ENCODE measurements around the gene TOR1B. TPM values are rescaled to one million over a fixed set of nuclear protein-coding genes. Genes with fewer than 3 reads are reported as not detected.

TOR1B gene
- total RNA-seq, 1 experiment from 2014 or later: 18.8 TPM

DNA sequence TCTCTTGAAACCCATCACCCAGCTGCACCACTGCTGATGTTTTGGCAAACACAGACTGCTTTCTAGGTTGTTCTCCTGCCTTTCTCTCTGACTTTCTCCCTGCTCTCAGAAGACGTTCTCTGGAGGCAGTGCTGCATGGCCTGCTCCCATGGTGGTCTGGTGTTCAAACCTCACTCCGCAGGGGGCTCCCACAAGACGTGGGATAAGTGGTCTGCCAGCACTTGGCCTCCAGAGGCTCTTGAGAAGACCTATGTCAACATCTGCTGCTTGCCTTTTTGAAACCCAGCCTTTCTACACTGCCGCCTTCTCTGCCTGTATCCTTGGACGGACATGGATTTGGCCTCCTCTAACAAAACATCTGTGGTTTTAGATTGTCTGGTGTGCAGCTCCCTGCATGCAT, 48.8 kb downstream of the TOR1B start (continued):
- TF ChIP-seq, protein P1, sequence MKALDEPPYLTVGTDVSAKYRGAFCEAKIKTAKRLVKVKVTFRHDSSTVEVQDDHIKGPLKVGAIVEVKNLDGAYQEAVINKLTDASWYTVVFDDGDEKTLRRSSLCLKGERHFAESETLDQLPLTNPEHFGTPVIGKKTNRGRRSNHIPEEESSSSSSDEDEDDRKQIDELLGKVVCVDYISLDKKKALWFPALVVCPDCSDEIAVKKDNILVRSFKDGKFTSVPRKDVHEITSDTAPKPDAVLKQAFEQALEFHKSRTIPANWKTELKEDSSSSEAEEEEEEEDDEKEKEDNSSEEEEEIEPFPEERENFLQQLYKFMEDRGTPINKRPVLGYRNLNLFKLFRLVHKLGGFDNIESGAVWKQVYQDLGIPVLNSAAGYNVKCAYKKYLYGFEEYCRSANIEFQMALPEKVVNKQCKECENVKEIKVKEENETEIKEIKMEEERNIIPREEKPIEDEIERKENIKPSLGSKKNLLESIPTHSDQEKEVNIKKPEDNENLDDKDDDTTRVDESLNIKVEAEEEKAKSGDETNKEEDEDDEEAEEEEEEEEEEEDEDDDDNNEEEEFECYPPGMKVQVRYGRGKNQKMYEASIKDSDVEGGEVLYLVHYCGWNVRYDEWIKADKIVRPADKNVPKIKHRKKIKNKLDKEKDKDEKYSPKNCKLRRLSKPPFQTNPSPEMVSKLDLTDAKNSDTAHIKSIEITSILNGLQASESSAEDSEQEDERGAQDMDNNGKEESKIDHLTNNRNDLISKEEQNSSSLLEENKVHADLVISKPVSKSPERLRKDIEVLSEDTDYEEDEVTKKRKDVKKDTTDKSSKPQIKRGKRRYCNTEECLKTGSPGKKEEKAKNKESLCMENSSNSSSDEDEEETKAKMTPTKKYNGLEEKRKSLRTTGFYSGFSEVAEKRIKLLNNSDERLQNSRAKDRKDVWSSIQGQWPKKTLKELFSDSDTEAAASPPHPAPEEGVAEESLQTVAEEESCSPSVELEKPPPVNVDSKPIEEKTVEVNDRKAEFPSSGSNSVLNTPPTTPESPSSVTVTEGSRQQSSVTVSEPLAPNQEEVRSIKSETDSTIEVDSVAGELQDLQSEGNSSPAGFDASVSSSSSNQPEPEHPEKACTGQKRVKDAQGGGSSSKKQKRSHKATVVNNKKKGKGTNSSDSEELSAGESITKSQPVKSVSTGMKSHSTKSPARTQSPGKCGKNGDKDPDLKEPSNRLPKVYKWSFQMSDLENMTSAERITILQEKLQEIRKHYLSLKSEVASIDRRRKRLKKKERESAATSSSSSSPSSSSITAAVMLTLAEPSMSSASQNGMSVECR (CRISPR knock-in tag; IDR thresholded peaks at IDR 0.05; ENCODE audit: borderline replicate concordance): no peak

DNA sequence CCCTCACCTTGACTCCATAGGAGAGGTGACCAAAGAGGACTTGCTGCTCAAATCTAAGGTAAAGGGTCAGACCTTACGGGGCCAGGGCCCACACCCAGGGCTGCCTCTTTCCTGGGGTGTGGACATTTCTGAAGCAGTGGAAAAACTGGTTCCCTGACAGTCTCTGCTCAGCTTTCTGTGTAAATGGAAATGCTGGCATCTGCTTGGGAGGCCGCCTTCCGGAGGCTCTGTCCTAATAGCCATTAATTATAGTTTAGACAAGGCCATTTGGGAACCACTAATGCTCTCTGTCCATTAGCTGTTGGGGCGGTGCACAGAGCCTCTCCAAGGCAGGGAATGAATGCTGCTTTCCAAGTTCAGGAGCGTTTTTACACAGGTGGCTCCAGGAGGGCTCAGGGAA, 49.6 kb downstream of the TOR1B start:
- peaks cover 24% of the 10 kb centered on the region for H3K36me3 Mint-ChIP-seq
- no peak overlapping the region for H3K27ac Mint-ChIP-seq
- H3K4me3 Mint-ChIP-seq: no peak overlapping the region
- H3K4me1 Mint-ChIP-seq: no peaks in the 10 kb centered on the region
- TF ChIP-seq ESRRA (CRISPR knock-in tag; IDR thresholded peaks at IDR 0.05; ENCODE audit: borderline replicate concordance): no peak
- TF ChIP-seq ZNF416 (CRISPR knock-in tag; IDR thresholded peaks at IDR 0.05): no peak
- no peak for TF ChIP-seq FOXJ3 (CRISPR knock-in tag; IDR thresholded peaks at IDR 0.05; ENCODE audit: borderline replicate concordance)
- no peaks in the 10 kb centered on the region for H3K27me3 Mint-ChIP-seq (ENCODE audit: low read depth)
- DNase-seq (ENCODE audit: low spot score) (no peak), ATAC-seq (no peak)
- H3K9me3 Mint-ChIP-seq: no peaks in the 10 kb centered on the region
- POLR2A ChIA-PET: no interaction called here
- CTCF ChIA-PET: no interaction called here

DNA sequence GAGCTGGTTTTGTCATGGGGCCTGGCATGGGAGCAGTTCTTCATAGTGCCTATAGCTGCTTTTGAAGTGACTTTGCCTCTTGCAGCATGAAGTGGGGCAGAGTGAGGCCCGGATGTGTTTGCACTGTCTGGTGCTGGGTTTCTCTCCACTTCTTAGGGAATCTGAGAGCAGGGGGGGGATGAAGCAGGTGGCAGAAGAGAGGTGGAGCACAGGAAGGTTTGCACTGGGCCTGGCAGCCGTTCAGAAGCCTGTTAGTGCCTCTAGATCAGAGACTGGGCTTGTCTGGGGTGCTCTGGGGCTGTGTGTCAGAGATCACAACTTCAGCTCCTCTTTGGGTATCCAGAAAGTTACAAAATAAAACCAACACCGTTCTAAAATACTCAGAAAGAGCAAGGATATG, 50.6 kb downstream of the TOR1B start:
- no peak for DNase-seq (ENCODE audit: low spot score)
- no peaks in the 10 kb centered on the region for H3K9me3 Mint-ChIP-seq
- ATAC-seq: no peak
- H3K4me3 Mint-ChIP-seq: no peak overlapping the region
- TF ChIP-seq, protein P2, sequence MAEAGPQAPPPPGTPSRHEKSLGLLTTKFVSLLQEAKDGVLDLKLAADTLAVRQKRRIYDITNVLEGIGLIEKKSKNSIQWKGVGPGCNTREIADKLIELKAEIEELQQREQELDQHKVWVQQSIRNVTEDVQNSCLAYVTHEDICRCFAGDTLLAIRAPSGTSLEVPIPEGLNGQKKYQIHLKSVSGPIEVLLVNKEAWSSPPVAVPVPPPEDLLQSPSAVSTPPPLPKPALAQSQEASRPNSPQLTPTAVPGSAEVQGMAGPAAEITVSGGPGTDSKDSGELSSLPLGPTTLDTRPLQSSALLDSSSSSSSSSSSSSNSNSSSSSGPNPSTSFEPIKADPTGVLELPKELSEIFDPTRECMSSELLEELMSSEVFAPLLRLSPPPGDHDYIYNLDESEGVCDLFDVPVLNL (CRISPR knock-in tag; IDR thresholded peaks at IDR 0.05; ENCODE audit: borderline replicate concordance, low read depth): no peak
- TF ChIP-seq, protein P3, sequence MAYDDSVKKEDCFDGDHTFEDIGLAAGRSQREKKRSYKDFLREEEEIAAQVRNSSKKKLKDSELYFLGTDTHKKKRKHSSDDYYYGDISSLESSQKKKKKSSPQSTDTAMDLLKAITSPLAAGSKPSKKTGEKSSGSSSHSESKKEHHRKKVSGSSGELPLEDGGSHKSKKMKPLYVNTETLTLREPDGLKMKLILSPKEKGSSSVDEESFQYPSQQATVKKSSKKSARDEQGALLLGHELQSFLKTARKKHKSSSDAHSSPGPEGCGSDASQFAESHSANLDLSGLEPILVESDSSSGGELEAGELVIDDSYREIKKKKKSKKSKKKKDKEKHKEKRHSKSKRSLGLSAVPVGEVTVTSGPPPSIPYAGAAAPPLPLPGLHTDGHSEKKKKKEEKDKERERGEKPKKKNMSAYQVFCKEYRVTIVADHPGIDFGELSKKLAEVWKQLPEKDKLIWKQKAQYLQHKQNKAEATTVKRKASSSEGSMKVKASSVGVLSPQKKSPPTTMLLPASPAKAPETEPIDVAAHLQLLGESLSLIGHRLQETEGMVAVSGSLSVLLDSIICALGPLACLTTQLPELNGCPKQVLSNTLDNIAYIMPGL (CRISPR knock-in tag; IDR thresholded peaks at IDR 0.05): no peak
- no peak for TF ChIP-seq TCF7 (CRISPR knock-in tag; IDR thresholded peaks at IDR 0.05; ENCODE audit: low read depth)
- TF ChIP-seq ZNF121 (CRISPR knock-in tag; IDR thresholded peaks at IDR 0.05): no peak
- TF ChIP-seq, protein P4, sequence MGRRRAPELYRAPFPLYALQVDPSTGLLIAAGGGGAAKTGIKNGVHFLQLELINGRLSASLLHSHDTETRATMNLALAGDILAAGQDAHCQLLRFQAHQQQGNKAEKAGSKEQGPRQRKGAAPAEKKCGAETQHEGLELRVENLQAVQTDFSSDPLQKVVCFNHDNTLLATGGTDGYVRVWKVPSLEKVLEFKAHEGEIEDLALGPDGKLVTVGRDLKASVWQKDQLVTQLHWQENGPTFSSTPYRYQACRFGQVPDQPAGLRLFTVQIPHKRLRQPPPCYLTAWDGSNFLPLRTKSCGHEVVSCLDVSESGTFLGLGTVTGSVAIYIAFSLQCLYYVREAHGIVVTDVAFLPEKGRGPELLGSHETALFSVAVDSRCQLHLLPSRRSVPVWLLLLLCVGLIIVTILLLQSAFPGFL (CRISPR knock-in tag; IDR thresholded peaks at IDR 0.05; ENCODE audit: borderline replicate concordance): no peak
- TF ChIP-seq, protein P5, sequence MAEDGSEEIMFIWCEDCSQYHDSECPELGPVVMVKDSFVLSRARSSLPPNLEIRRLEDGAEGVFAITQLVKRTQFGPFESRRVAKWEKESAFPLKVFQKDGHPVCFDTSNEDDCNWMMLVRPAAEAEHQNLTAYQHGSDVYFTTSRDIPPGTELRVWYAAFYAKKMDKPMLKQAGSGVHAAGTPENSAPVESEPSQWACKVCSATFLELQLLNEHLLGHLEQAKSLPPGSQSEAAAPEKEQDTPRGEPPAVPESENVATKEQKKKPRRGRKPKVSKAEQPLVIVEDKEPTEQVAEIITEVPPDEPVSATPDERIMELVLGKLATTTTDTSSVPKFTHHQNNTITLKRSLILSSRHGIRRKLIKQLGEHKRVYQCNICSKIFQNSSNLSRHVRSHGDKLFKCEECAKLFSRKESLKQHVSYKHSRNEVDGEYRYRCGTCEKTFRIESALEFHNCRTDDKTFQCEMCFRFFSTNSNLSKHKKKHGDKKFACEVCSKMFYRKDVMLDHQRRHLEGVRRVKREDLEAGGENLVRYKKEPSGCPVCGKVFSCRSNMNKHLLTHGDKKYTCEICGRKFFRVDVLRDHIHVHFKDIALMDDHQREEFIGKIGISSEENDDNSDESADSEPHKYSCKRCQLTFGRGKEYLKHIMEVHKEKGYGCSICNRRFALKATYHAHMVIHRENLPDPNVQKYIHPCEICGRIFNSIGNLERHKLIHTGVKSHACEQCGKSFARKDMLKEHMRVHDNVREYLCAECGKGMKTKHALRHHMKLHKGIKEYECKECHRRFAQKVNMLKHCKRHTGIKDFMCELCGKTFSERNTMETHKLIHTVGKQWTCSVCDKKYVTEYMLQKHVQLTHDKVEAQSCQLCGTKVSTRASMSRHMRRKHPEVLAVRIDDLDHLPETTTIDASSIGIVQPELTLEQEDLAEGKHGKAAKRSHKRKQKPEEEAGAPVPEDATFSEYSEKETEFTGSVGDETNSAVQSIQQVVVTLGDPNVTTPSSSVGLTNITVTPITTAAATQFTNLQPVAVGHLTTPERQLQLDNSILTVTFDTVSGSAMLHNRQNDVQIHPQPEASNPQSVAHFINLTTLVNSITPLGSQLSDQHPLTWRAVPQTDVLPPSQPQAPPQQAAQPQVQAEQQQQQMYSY (CRISPR knock-in tag; IDR thresholded peaks at IDR 0.05): no peak
- TF ChIP-seq ZNF263 (CRISPR knock-in tag; IDR thresholded peaks at IDR 0.05; ENCODE audit: low read depth): no peak
- TF ChIP-seq, protein P6, sequence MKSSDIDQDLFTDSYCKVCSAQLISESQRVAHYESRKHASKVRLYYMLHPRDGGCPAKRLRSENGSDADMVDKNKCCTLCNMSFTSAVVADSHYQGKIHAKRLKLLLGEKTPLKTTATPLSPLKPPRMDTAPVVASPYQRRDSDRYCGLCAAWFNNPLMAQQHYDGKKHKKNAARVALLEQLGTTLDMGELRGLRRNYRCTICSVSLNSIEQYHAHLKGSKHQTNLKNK (CRISPR knock-in tag; IDR thresholded peaks at IDR 0.05): no peak
- TF ChIP-seq, protein P7, sequence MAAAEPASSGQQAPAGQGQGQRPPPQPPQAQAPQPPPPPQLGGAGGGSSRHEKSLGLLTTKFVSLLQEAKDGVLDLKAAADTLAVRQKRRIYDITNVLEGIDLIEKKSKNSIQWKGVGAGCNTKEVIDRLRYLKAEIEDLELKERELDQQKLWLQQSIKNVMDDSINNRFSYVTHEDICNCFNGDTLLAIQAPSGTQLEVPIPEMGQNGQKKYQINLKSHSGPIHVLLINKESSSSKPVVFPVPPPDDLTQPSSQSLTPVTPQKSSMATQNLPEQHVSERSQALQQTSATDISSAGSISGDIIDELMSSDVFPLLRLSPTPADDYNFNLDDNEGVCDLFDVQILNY (CRISPR knock-in tag; IDR thresholded peaks at IDR 0.05): no peak
- TF ChIP-seq, protein P8, sequence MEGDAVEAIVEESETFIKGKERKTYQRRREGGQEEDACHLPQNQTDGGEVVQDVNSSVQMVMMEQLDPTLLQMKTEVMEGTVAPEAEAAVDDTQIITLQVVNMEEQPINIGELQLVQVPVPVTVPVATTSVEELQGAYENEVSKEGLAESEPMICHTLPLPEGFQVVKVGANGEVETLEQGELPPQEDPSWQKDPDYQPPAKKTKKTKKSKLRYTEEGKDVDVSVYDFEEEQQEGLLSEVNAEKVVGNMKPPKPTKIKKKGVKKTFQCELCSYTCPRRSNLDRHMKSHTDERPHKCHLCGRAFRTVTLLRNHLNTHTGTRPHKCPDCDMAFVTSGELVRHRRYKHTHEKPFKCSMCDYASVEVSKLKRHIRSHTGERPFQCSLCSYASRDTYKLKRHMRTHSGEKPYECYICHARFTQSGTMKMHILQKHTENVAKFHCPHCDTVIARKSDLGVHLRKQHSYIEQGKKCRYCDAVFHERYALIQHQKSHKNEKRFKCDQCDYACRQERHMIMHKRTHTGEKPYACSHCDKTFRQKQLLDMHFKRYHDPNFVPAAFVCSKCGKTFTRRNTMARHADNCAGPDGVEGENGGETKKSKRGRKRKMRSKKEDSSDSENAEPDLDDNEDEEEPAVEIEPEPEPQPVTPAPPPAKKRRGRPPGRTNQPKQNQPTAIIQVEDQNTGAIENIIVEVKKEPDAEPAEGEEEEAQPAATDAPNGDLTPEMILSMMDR (IDR thresholded peaks at IDR 0.05): no peak
- TF ChIP-seq SMAD3 (CRISPR knock-in tag; IDR thresholded peaks at IDR 0.05; ENCODE audit: borderline replicate concordance): no peak
- POLR2A ChIA-PET: no interaction called here
- no peak overlapping the region for H3K27ac Mint-ChIP-seq
- peaks cover 24% of the 10 kb centered on the region for H3K36me3 Mint-ChIP-seq
- CTCF ChIA-PET: interaction anchor here (0.6 kb wide), 1 partner anchor 122 kb away, joined by 5 read pairs; no protein-coding TSS in a partner anchor
- no peaks in the 10 kb centered on the region for H3K27me3 Mint-ChIP-seq (ENCODE audit: low read depth)
- no peaks in the 10 kb centered on the region for H3K4me1 Mint-ChIP-seq
